ENCODE results near the gene OPCML. TPM values are rescaled to one million over a fixed set of nuclear protein-coding genes. Genes with fewer than 3 reads are reported as not detected.

Gene OPCML
- total and polyA plus RNA-seq, 2 donors (not counting 1 experiment from before 2014, with no cell fraction given): not detected

DNA sequence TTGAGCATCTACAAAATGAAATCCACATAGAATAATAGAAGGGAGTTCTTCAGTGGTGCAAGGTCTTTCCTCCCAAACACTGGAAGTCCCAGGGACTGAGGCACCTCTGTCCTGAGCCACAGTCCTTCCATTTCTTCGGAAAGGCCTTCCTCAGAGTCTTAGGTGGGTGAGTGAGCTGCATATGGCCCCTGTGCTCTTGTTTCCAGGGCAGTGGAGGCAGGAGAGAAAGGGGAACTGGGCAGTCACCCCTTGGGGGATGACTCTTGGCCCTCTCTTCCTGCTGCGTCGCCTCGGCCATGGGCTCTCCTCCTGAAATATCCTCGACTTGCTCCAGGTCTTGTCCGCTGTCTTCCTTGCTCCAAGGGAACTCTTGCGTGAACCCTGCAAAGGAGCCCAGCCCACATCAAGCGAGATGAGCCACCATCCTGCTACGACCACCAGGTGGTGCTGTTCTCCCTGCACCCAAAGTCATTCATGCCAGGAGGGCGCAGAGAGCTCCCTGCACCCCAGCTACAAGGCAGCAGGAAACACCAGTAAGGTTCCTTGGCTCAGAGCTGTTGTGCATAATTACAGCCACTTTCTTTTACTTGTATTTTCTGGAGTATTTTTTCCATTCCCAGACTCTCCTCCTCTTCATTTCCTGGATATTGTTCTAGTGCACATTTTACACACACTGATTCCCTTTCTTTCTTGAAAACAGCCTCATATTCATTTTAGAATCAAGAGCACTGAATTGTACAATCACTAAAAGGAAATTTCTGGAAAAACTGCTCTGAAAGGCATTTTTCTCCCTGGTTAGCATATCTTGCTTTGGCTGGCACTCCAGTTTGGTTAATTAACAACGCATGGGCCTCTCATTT, 397.8 kb downstream of the OPCML start:
- no peak overlapping the region for H3K9ac ChIP-seq (ENCODE audit: low read length)
- no peaks in the 10 kb centered on the region for H3K27me3 ChIP-seq (replicated peaks in 1 of 4; ENCODE audit: control extremely low read depth in 1 of 4, control insufficient read depth in 3 of 4, insufficient read depth in 4 of 4, low read length in 3 of 4)
- DNase-seq: peak; percentile 20
- 7% methylated on average over 10 of the region's 11 CpGs for WGBS (ENCODE audit: insufficient coverage)
- peaks cover 0 to 8% (median 0%) of the 10 kb centered on the region in 3 donors for H3K9me3 ChIP-seq (ENCODE audit: control extremely low read depth in 1 of 3, control insufficient read depth in 2 of 3, insufficient read depth in 1 of 3, low read length in 2 of 3)
- no peaks in the 10 kb centered on the region for H4K20me1 ChIP-seq (ENCODE audit: control insufficient read depth, insufficient read depth, low read length, poor library complexity, severe bottlenecking)
- H2AFZ ChIP-seq (ENCODE audit: insufficient read depth, low read depth, low read length, poor library complexity, severe bottlenecking): no peak overlapping the region
- H3K4me1 ChIP-seq (ENCODE audit: control insufficient read depth in 2 of 2, insufficient read depth in 2 of 2, low read length in 2 of 2): no peaks in the 10 kb centered on the region
- H3K4me2 ChIP-seq (replicated peaks; ENCODE audit: low read depth, low read length, poor library complexity, severe bottlenecking): no peak overlapping the region
- no peaks in the 10 kb centered on the region for H3K36me3 ChIP-seq (replicated peaks in 1 of 2; ENCODE audit: control extremely low read depth in 1 of 2, control insufficient read depth in 1 of 2, extremely low read depth in 1 of 2, insufficient read depth in 2 of 2, low read length in 1 of 2)
- intact Hi-C loops (cut with micrococcal nuclease): loop anchor here (10.0 kb wide), 2 partner anchors 60 to 700 kb away; no protein-coding TSS in a partner anchor
- Mint-ChIP-seq H3K27ac (no peak overlapping the region), H3K27me3 (peaks cover 3% of the 10 kb centered on the region), H3K4me1 (no peaks in the 10 kb centered on the region), H3K9me3 (ENCODE audit: insufficient read depth) (no peaks in the 10 kb centered on the region), H3K4me3 (no peak overlapping the region)
- ChIA-PET CTCF (interaction anchor here (0.5 to 1.5 kb wide), 5 partner anchors 10 to 954 kb away, joined by 3 to 5 read pairs (median 3); no protein-coding TSS in a partner anchor), POLR2A (no interaction called here)
- no peak overlapping the region for H3K27ac ChIP-seq (ENCODE audit: low read length in 2 of 2)
- H3K4me3 ChIP-seq (ENCODE audit: control extremely low read depth in 1 of 5, extremely low read depth in 1 of 5, insufficient read depth in 1 of 5, low read depth in 2 of 5, low read length in 4 of 5): no peak overlapping the region
- TF ChIP-seq, protein P1, sequence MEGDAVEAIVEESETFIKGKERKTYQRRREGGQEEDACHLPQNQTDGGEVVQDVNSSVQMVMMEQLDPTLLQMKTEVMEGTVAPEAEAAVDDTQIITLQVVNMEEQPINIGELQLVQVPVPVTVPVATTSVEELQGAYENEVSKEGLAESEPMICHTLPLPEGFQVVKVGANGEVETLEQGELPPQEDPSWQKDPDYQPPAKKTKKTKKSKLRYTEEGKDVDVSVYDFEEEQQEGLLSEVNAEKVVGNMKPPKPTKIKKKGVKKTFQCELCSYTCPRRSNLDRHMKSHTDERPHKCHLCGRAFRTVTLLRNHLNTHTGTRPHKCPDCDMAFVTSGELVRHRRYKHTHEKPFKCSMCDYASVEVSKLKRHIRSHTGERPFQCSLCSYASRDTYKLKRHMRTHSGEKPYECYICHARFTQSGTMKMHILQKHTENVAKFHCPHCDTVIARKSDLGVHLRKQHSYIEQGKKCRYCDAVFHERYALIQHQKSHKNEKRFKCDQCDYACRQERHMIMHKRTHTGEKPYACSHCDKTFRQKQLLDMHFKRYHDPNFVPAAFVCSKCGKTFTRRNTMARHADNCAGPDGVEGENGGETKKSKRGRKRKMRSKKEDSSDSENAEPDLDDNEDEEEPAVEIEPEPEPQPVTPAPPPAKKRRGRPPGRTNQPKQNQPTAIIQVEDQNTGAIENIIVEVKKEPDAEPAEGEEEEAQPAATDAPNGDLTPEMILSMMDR (IDR thresholded peaks at IDR 0.05): peak; percentile 62
- TF ChIP-seq EZH2 (IDR thresholded peaks at IDR 0.05; ENCODE audit: borderline replicate concordance, insufficient read depth, low read depth, low read length, poor library complexity, severe bottlenecking): no peak
- ATAC-seq (ENCODE audit: low read depth): no peak
- H3K79me2 ChIP-seq (ENCODE audit: control insufficient read depth, insufficient read depth, low read length): no peaks in the 10 kb centered on the region

DNA sequence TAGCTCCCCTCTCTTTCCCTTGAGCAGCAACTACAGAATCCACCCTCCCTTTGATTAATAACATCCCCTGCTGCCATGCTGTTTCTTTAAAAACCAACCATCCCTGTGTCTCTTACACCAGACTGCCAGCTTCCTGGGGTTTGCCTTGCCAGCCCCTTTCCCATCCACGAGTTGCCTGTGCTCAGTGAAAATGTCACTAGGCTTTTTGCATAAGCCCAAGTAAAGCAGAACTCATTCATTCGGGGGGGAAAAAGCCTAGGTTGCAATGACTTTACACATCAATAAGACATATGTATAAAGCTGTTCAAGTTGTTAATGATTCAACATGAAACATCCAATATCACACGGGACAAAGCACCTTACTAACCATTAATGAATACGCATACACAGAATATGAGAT, 398.7 kb downstream of the OPCML start:
- TF ChIP-seq EZH2 (IDR thresholded peaks at IDR 0.05; ENCODE audit: borderline replicate concordance, insufficient read depth, low read depth, low read length, poor library complexity, severe bottlenecking): no peak
- TF ChIP-seq, protein P1 (IDR thresholded peaks at IDR 0.05): no peak

More for the DNA sequence above, 398.7 kb downstream of the OPCML start:
- Histone ChIP-seq H3K9ac (ENCODE audit: low read length) (no peak overlapping the region), H3K4me3 (ENCODE audit: control extremely low read depth in 1 of 5, extremely low read depth in 1 of 5, insufficient read depth in 1 of 5, low read depth in 2 of 5, low read length in 4 of 5) (no peak overlapping the region), H3K79me2 (ENCODE audit: control insufficient read depth, insufficient read depth, low read length) (no peaks in the 10 kb centered on the region), H4K20me1 (ENCODE audit: control insufficient read depth, insufficient read depth, low read length, poor library complexity, severe bottlenecking) (no peaks in the 10 kb centered on the region), H3K4me2 (replicated peaks; ENCODE audit: low read depth, low read length, poor library complexity, severe bottlenecking) (no peak overlapping the region), H3K27ac (ENCODE audit: low read length in 2 of 2) (no peak overlapping the region), H2AFZ (ENCODE audit: insufficient read depth, low read depth, low read length, poor library complexity, severe bottlenecking) (no peak overlapping the region), H3K36me3 (replicated peaks in 1 of 2; ENCODE audit: control extremely low read depth in 1 of 2, control insufficient read depth in 1 of 2, extremely low read depth in 1 of 2, insufficient read depth in 2 of 2, low read length in 1 of 2) (no peaks in the 10 kb centered on the region), H3K9me3 (ENCODE audit: control extremely low read depth in 1 of 3, control insufficient read depth in 2 of 3, insufficient read depth in 1 of 3, low read length in 2 of 3) (peaks cover 0 to 8% (median 0%) of the 10 kb centered on the region in 3 donors), H3K27me3 (replicated peaks in 1 of 4; ENCODE audit: control extremely low read depth in 1 of 4, control insufficient read depth in 3 of 4, insufficient read depth in 4 of 4, low read length in 3 of 4) (no peaks in the 10 kb centered on the region), H3K4me1 (ENCODE audit: control insufficient read depth in 2 of 2, insufficient read depth in 2 of 2, low read length in 2 of 2) (no peaks in the 10 kb centered on the region)
- CTCF ChIA-PET: interaction anchor here (1.5 kb wide), 1 partner anchor 701 kb away, joined by 5 read pairs; no protein-coding TSS in a partner anchor
- Mint-ChIP-seq H3K27ac (no peak overlapping the region), H3K4me3 (no peak overlapping the region), H3K9me3 (ENCODE audit: insufficient read depth) (no peaks in the 10 kb centered on the region), H3K4me1 (no peaks in the 10 kb centered on the region), H3K27me3 (peaks cover 3% of the 10 kb centered on the region)
- WGBS (ENCODE audit: insufficient coverage): 61% methylated on average over 3 of the region's 4 CpGs
- DNase-seq (no peak), ATAC-seq (ENCODE audit: low read depth) (no peak)
- POLR2A ChIA-PET: no interaction called here
- intact Hi-C loops (cut with micrococcal nuclease): loop anchor here (10.0 kb wide), 2 partner anchors 59 to 701 kb away; no protein-coding TSS in a partner anchor
